H1 (cell line): ENCODE data around the gene SLC30A9. TPM values are rescaled to one million over a fixed set of nuclear protein-coding genes. Genes with fewer than 3 reads are reported as not detected.

ENCODE experiments used
- CTCF ChIA-PET: fragments of 300-600 bp; sonication (Branson Sonifier 250); formaldehyde crosslinking; loops from one replicate; lab custom pipeline; 2021; ENCODE audit not compliant: partially characterized antibody; lab: Charles Lee
- POLR2A ChIA-PET: fragments of 300-600 bp; sonication (Branson Sonifier 250); formaldehyde crosslinking; loops from one replicate; lab custom pipeline; 2021; ENCODE audit warnings: inconsistent platforms; ENCODE audit not compliant: partially characterized antibody; lab: Charles Lee
- DNase-seq, 2 experiments: peaks; one replicate each; pipeline versions ENCODE4 v3.0.0 to v3.0.0-alpha.2; 2010 to 2022; ENCODE audit warnings: low spot score in 2 of 2, low read depth in 1 of 2, mixed read lengths in 1 of 2
- FAIRE-seq: peaks from 2 replicates; lab custom pipeline; 2011; peaks lifted over from hg19 to GRCh38; lab: Jason Lieb, UNC
- H2AFZ ChIP-seq: 2 replicates; pipeline ENCODE4 v1.8.1; 2012; ENCODE audit warnings: low read length, inconsistent platforms
- H2AK5ac ChIP-seq: 2 replicates; pipeline ENCODE4 v1.6.1; 2013; ENCODE audit warnings: low read depth, low read length
- H2BK120ac ChIP-seq: replicated peaks from 2 replicates; pipeline ENCODE3; 2013; ENCODE audit warnings: low read depth, low read length, inconsistent platforms
- H2BK12ac ChIP-seq: 2 replicates; pipeline ENCODE4 v1.6.1; 2013; ENCODE audit warnings: low read depth, low read length
- H2BK15ac ChIP-seq: 2 replicates; pipeline ENCODE4 v1.6.1; 2013; ENCODE audit warnings: low read length
- H2BK20ac ChIP-seq: 2 replicates; pipeline ENCODE4 v1.6.1; 2013; ENCODE audit warnings: low read length
- H2BK5ac ChIP-seq: 2 replicates; pipeline ENCODE4 v1.6.1; 2013; ENCODE audit warnings: low read depth, low read length
- H3K14ac ChIP-seq: 2 replicates; pipeline ENCODE4 v1.6.1; 2013; ENCODE audit warnings: inconsistent platforms; ENCODE audit not compliant: insufficient read length
- H3K18ac ChIP-seq: 2 replicates; pipeline ENCODE4 v1.6.1; 2013; ENCODE audit warnings: low read length; ENCODE audit errors: extremely low read depth
- H3K23ac ChIP-seq: 2 replicates; pipeline ENCODE4 v1.6.1; 2013; ENCODE audit warnings: inconsistent platforms; ENCODE audit not compliant: insufficient read length
- H3K23me2 ChIP-seq: 2 replicates; pipeline ENCODE4 v1.6.1; 2013; ENCODE audit warnings: low read depth, low read length
- H3K27ac ChIP-seq: 2 replicates; pipeline ENCODE4 v1.6.1; 2011; ENCODE audit warnings: low read depth, low read length, inconsistent platforms
- H3K27me3 ChIP-seq, 4 experiments: replicated peaks in 1 of 4; 1 replicate in 1 of 4; 2 replicates in 3 of 4; pipeline versions ENCODE4 v1.6.1 to v1.8.1; 2011 to 2013; ENCODE audit warnings: low read length in 3 of 4, mild to moderate bottlenecking in 3 of 4, inconsistent platforms in 2 of 4, mixed read lengths in 2 of 4, moderate library complexity in 1 of 4; ENCODE audit not compliant: control insufficient read depth in 3 of 4, insufficient read depth in 3 of 4; ENCODE audit errors: extremely low read depth in 1 of 4
- H3K36me3 ChIP-seq, 4 experiments: 2 replicates each; pipeline versions ENCODE4 v1.6.1 to v1.8.1; 2011 to 2013; ENCODE audit warnings: mild to moderate bottlenecking in 4 of 4, low read length in 3 of 4, moderate library complexity in 2 of 4, control low read depth in 1 of 4, inconsistent platforms in 1 of 4; ENCODE audit not compliant: insufficient read depth in 4 of 4, control insufficient read depth in 2 of 4
- H3K4ac ChIP-seq: replicated peaks from 2 replicates; pipeline ENCODE3; 2013; ENCODE audit warnings: low read length, low read depth, mixed read lengths, inconsistent platforms; ENCODE audit not compliant: insufficient read length
- H3K4me1 ChIP-seq, 4 experiments: replicated peaks in 1 of 4; 1 replicate in 1 of 4; 2 replicates in 3 of 4; pipeline versions ENCODE4 v1.6.1 to v1.8.1; 2011 to 2013; ENCODE audit warnings: low read length in 3 of 4, inconsistent platforms in 2 of 4, mixed read lengths in 1 of 4; ENCODE audit not compliant: insufficient read depth in 4 of 4, control insufficient read depth in 3 of 4
- H3K4me2 ChIP-seq, 2 experiments: 2 replicates each; pipeline versions ENCODE4 v1.6.1 to v1.8.1; 2011 to 2013; ENCODE audit warnings: low read depth in 2 of 2, low read length in 2 of 2, control low read depth in 1 of 2, inconsistent platforms in 1 of 2, mild to moderate bottlenecking in 1 of 2; ENCODE audit not compliant: insufficient read depth in 1 of 2
- H3K4me3 ChIP-seq, 4 experiments: fragments of 200-600, 300-600 bp in 1 of 4; sonication (generic), shearing (Covaris generic), sonication (Bioruptor Twin) in 1 of 4; 2 replicates each; pipeline versions ENCODE4 v1.5.1 to v1.8.1; 2011 to 2016; ENCODE audit warnings: low read length in 4 of 4, low read depth in 3 of 4, control low read depth in 2 of 4, inconsistent platforms in 2 of 4, mild to moderate bottlenecking in 2 of 4, mixed read lengths in 1 of 4, moderate library complexity in 1 of 4; ENCODE audit not compliant: insufficient read depth in 2 of 4; ENCODE audit errors: extremely low read depth in 1 of 4
- H3K56ac ChIP-seq: replicated peaks from 2 replicates; pipeline ENCODE3; 2013; ENCODE audit warnings: low read depth, mild to moderate bottlenecking, mixed read lengths, low read length, inconsistent platforms; ENCODE audit not compliant: insufficient read length
- H3K79me1 ChIP-seq: 2 replicates; pipeline ENCODE4 v1.6.1; 2013; ENCODE audit warnings: low read depth, low read length, control low read depth
- H3K79me2 ChIP-seq, 2 experiments: 2 replicates each; pipeline versions ENCODE4 v1.6.1 to v1.8.1; 2012 to 2013; ENCODE audit warnings: low read length in 2 of 2, mild to moderate bottlenecking in 2 of 2, inconsistent platforms in 1 of 2; ENCODE audit not compliant: insufficient read depth in 2 of 2, control insufficient read depth in 1 of 2
- H3K9ac ChIP-seq, 4 experiments: replicated peaks in 1 of 4; 1 replicate in 1 of 4; 2 replicates in 3 of 4; pipeline versions ENCODE4 v1.6.1 to v1.8.1; 2011 to 2013; ENCODE audit warnings: low read depth in 3 of 4, low read length in 3 of 4, control low read depth in 2 of 4, mild to moderate bottlenecking in 2 of 4, moderate library complexity in 2 of 4, inconsistent platforms in 1 of 4; ENCODE audit errors: extremely low read depth in 1 of 4
- H3K9me3 ChIP-seq, 2 experiments: 2 replicates each; pipeline versions ENCODE4 v1.6.1 to v1.8.1; 2012 to 2013; ENCODE audit warnings: mild to moderate bottlenecking in 2 of 2, moderate library complexity in 2 of 2, control low read depth in 1 of 2, inconsistent platforms in 1 of 2, low read depth in 1 of 2, low read length in 1 of 2, mixed read lengths in 1 of 2; ENCODE audit not compliant: insufficient read depth in 2 of 2
- H4K20me1 ChIP-seq, 2 experiments: replicated peaks in 1 of 2; 2 replicates each; pipeline versions ENCODE3 to v1.8.1; 2011 to 2013; ENCODE audit warnings: inconsistent platforms in 2 of 2, low read length in 2 of 2, mild to moderate bottlenecking in 1 of 2; ENCODE audit not compliant: insufficient read depth in 2 of 2, control insufficient read depth in 1 of 2
- H4K5ac ChIP-seq: 2 replicates; pipeline ENCODE4 v1.6.1; 2013; ENCODE audit warnings: low read length, low read depth, mixed read lengths, inconsistent platforms; ENCODE audit not compliant: insufficient read length
- H4K8ac ChIP-seq: 2 replicates; pipeline ENCODE4 v1.8.0; 2013; ENCODE audit warnings: mild to moderate bottlenecking, moderate library complexity, low read length, inconsistent platforms; ENCODE audit not compliant: insufficient read depth; ENCODE audit errors: extremely low read depth
- H4K91ac ChIP-seq: replicated peaks from 2 replicates; pipeline ENCODE3; 2013; ENCODE audit warnings: low read length, mixed read lengths, inconsistent platforms; ENCODE audit not compliant: insufficient read length
- BACH1 ChIP-seq: IDR thresholded peaks from 2 replicates; pipeline ENCODE4 v1.6.1; 2012; ENCODE audit warnings: low read length, improper control_type of control experiment
- CREB1 ChIP-seq: IDR thresholded peaks from 2 replicates; pipeline ENCODE4 v1.6.1; 2012; ENCODE audit warnings: inconsistent platforms
- CTBP2 ChIP-seq: IDR thresholded peaks from 2 replicates; pipeline ENCODE4 v1.7.0; 2011; ENCODE audit warnings: borderline replicate concordance, mild to moderate bottlenecking, moderate library complexity, mixed read lengths, low read length; ENCODE audit not compliant: insufficient read depth, insufficient read length
- FOSL1 ChIP-seq: IDR thresholded peaks from 2 replicates; pipeline ENCODE4 v1.6.1; 2011; ENCODE audit warnings: mild to moderate bottlenecking, low read depth, low read length, moderate library complexity; ENCODE audit not compliant: insufficient read depth
- JUND ChIP-seq: IDR thresholded peaks from 2 replicates; pipeline ENCODE4 v1.6.1; 2011; ENCODE audit warnings: mild to moderate bottlenecking, improper control_type of control experiment, low read length
- SIX5 ChIP-seq: IDR thresholded peaks from 2 replicates; pipeline ENCODE4 v1.6.1; 2011; ENCODE audit warnings: mild to moderate bottlenecking, low read depth, low read length
- WGBS, 2 experiments: shearing (Covaris generic) in 1 of 2; methylation state at CpG; one replicate each; pipeline versions ENCODE4 v1.1.6 to v1.1.7; 2013 to 2015; ENCODE audit warnings: low lambda C conversion rate in 2 of 2, mixed read lengths in 2 of 2, inconsistent platforms in 1 of 2, low coverage in 1 of 2, missing lambda C conversion rate in 1 of 2; ENCODE audit not compliant: insufficient replicate concordance in 2 of 2, insufficient coverage in 1 of 2, insufficient read length in 1 of 2; ENCODE audit errors: extremely low coverage in 1 of 2, missing lambda C conversion rate in 1 of 2; 5-methylcytosine and 5-hydroxymethylcytosine counted together
- polyA plus RNA-seq, 7 experiments: library from polyadenylated mRNA; depleted of rRNA in 3 of 7; stranded (reverse) in 5 of 7; unstranded in 2 of 7; fragments of >200 nt in 5 of 7; fragments of 200-250 nt in 2 of 7; gene quantifications; 1 replicate in 5 of 7; 2 replicates in 1 of 7; 4 replicates in 1 of 7; pipeline versions ENCODE4 v1.2.1 to v1.2.3, GENCODE V29; 2011 to 2013; ENCODE audit warnings: missing spikeins in 2 of 7, mixed read lengths in 2 of 7
- total RNA-seq: library from RNA; stranded (reverse); fragmentation: NEBNext Ultra II Directional; extraction: Animal tissue kit (Norgen Biotek cat#: 25700); gene quantifications from 2 replicates; pipeline ENCODE4 v1.2.1, GENCODE V29; 2021
- TF ChIP-seq, protein P1 (sequence below), 3 experiments: IDR thresholded peaks; 1 replicate in 2 of 3; 2 replicates in 1 of 3; pipeline versions ENCODE4 v1.5.1 to v1.6.1; 2011; ENCODE audit warnings: low read length in 3 of 3, mild to moderate bottlenecking in 3 of 3, inconsistent platforms in 2 of 3, low read depth in 1 of 3, moderate library complexity in 1 of 3; ENCODE audit not compliant: insufficient read depth in 1 of 3; ENCODE audit errors: control extremely low read depth in 1 of 3

Gene SLC30A9
- total and polyA plus RNA-seq, 2 of the 8 experiments (the other 6 are each of a cell fraction or from before 2014, with no cell fraction given): 41.2 to 67.2 TPM

GRCh38 chr4:42083816-42084215 lies 93.5 kb downstream of the SLC30A9 start:
- CTCF ChIA-PET: no interaction called here
- Histone ChIP-seq H3K9ac (no peak overlapping the region), H2AFZ (no peak overlapping the region), H3K9me3 (no peaks in the 10 kb centered on the region), H3K56ac (no peak overlapping the region), H2BK15ac (no peak overlapping the region), H3K14ac (no peak overlapping the region), H3K4ac (no peak overlapping the region), H4K91ac (no peak overlapping the region), H3K27me3 (no peaks in the 10 kb centered on the region), H2BK5ac (no peak overlapping the region), H2AK5ac (no peak overlapping the region), H3K4me3 (no peak overlapping the region), H3K36me3 (peaks cover 0 to 8% (median 1%) of the 10 kb centered on the region in 4 experiments; a peak in 1 of 8 replicates), H3K79me2 (no peaks in the 10 kb centered on the region), H3K79me1 (no peaks in the 10 kb centered on the region), H4K5ac (no peak overlapping the region), H3K23me2 (no peaks in the 10 kb centered on the region), H3K27ac (no peak overlapping the region), H3K18ac (no peak overlapping the region), H2BK12ac (no peak overlapping the region), H3K4me1 (no peaks in the 10 kb centered on the region), H4K8ac (no peak overlapping the region), H3K4me2 (no peak overlapping the region), H3K23ac (no peak overlapping the region), H4K20me1 (no peaks in the 10 kb centered on the region), H2BK20ac (no peak overlapping the region), H2BK120ac (no peak overlapping the region)
- POLR2A ChIA-PET: no interaction called here
- TF ChIP-seq SIX5 (no peak), JUND (no peak), BACH1 (no peak), CTBP2 (no peak), FOSL1 (no peak), CREB1 (no peak)
- TF ChIP-seq, protein P1, sequence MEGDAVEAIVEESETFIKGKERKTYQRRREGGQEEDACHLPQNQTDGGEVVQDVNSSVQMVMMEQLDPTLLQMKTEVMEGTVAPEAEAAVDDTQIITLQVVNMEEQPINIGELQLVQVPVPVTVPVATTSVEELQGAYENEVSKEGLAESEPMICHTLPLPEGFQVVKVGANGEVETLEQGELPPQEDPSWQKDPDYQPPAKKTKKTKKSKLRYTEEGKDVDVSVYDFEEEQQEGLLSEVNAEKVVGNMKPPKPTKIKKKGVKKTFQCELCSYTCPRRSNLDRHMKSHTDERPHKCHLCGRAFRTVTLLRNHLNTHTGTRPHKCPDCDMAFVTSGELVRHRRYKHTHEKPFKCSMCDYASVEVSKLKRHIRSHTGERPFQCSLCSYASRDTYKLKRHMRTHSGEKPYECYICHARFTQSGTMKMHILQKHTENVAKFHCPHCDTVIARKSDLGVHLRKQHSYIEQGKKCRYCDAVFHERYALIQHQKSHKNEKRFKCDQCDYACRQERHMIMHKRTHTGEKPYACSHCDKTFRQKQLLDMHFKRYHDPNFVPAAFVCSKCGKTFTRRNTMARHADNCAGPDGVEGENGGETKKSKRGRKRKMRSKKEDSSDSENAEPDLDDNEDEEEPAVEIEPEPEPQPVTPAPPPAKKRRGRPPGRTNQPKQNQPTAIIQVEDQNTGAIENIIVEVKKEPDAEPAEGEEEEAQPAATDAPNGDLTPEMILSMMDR (IDR thresholded peaks at IDR 0.05; ENCODE audit: control extremely low read depth in 1 of 3, insufficient read depth in 1 of 3, low read depth in 1 of 3, low read length in 3 of 3): no peak
- FAIRE-seq (no peak), DNase-seq (no peak)
- WGBS, 2 experiments: 89% methylated on average over 1 of the region's 1 CpG; no CpG with 5 or more reads in 1 of the 2 experiments
